ENCODE measurements around the gene PACSIN1. TPM values are rescaled to one million over a fixed set of nuclear protein-coding genes. Genes with fewer than 3 reads are reported as not detected.

Gene PACSIN1
- total RNA-seq, 1 experiment from 2014 or later = 5.0 TPM

DNA sequence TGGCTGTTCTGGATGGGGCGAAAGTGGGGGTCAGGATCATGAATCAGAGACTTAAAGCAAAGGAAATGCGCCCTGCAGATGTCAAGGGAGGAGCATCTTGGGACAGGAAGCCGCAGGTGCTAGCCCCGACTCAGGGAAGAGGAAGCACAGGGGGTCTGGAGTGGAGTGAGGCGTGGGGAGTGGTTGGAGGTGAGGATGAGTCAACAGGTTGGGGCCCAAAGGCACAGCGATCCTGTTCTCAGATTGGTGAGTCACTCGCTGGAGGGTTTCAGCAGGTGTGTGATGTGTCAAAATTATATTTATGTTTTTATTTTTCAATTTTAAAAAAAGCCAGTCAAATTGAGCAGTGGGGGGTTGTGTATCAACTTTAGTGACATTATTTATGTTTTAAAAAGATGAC is 19.0 kb downstream of the PACSIN1 start:
- Histone ChIP-seq H3K4me2 (ENCODE audit: low read length) (peak overlapping the region; percentile 59), H3K27ac (ENCODE audit: low read depth, low read length) (no peak overlapping the region)

DNA sequence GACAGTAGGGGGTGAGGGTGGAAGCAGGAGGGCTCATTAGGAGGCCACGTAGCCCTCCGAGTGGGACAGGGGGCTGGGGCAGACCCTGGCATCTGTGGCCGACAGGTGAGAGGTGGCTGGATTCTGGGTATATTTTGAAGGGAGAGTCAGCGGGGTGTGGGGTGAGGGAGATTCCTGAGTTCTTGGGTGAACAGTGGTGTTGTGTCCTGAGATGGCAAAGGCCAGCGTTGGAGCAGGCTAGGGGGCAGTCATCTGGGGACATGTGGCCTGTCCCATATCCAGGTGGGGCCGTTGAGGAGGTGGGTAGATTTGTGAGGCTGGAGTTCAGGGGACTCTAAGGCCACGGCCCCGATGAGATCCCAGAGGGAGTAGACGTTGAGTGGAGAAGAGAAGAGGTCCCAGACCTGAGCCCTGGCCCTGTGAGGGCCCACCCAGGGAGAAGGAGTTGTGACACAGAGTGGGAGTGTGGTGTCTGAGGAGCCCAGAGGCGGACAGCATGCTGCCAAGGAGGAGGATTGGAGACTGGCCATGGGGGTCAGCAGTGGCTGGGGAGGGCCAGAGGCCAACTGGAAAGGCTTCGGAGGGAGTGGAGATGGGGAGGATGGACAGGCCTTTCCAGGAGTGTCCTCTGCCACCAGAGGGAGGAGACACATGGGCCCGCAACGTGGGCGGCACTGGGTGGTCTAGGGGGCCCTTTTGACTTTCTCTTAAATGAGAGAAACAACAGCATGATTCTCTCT is 19.6 kb downstream of the PACSIN1 start:
- Histone ChIP-seq H2AFZ (ENCODE audit: low read depth, low read length, poor library complexity, severe bottlenecking) (peak overlapping the region; percentile 82), H3K36me3 (ENCODE audit: control insufficient read depth in 1 of 2, insufficient read depth in 2 of 2, low read length in 2 of 2) (no peaks in the 10 kb centered on the region), H3K9me2 (ENCODE audit: insufficient read depth) (no peaks in the 10 kb centered on the region), H3K4me2 (ENCODE audit: low read length) (peak overlapping the region; percentile 59), H3K9me3 (ENCODE audit: control insufficient read depth in 1 of 2, insufficient read depth in 1 of 2, low read depth in 1 of 2, low read length in 2 of 2) (no peaks in the 10 kb centered on the region), H4K20me1 (ENCODE audit: insufficient read depth) (no peaks in the 10 kb centered on the region), H3K4me1 (ENCODE audit: control insufficient read depth in 1 of 2, insufficient read depth in 2 of 2, low read length in 2 of 2) (peaks cover 6 to 16% of the 10 kb centered on the region in 2 experiments), H3K4me3 (replicated peaks in 1 of 2; ENCODE audit: low read depth in 1 of 2, low read length in 2 of 2) (no peak overlapping the region), H3K79me2 (ENCODE audit: insufficient read depth, low read length) (no peaks in the 10 kb centered on the region), H3K27ac (ENCODE audit: low read depth, low read length) (no peak overlapping the region), H3K9ac (ENCODE audit: low read length) (no peak overlapping the region), H3K27me3 (ENCODE audit: insufficient read depth, low read length) (no peaks in the 10 kb centered on the region)
- ATAC-seq = peak; percentile 35; the same call in 1 of the 2 replicates
- CTCF ChIA-PET = no interaction called here
- DNase-seq (ENCODE audit: low read depth, low spot score) = no peak
- intact Hi-C loops (cut with micrococcal nuclease) = no loop called here
- POLR2A ChIA-PET = no interaction called here
- RAD21 ChIA-PET (ENCODE audit: low non-redundant PET in 1 of 2, low total read pairs in 2 of 2, uncharacterized antibody in 2 of 2, unreplicated experiment in 2 of 2) = no interaction called here
- no TSS peak for BruUV-seq (replicated peaks)
- TF ChIP-seq EZH2phosphoT487 (IDR thresholded peaks at IDR 0.05; ENCODE audit: borderline replicate concordance) (no peak), ZNF274 (IDR thresholded peaks at IDR 0.05; ENCODE audit: low read depth, low read length) (no peak)
- TF ChIP-seq, protein P1, sequence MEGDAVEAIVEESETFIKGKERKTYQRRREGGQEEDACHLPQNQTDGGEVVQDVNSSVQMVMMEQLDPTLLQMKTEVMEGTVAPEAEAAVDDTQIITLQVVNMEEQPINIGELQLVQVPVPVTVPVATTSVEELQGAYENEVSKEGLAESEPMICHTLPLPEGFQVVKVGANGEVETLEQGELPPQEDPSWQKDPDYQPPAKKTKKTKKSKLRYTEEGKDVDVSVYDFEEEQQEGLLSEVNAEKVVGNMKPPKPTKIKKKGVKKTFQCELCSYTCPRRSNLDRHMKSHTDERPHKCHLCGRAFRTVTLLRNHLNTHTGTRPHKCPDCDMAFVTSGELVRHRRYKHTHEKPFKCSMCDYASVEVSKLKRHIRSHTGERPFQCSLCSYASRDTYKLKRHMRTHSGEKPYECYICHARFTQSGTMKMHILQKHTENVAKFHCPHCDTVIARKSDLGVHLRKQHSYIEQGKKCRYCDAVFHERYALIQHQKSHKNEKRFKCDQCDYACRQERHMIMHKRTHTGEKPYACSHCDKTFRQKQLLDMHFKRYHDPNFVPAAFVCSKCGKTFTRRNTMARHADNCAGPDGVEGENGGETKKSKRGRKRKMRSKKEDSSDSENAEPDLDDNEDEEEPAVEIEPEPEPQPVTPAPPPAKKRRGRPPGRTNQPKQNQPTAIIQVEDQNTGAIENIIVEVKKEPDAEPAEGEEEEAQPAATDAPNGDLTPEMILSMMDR (IDR thresholded peaks at IDR 0.05 in 2 of 3, conservative IDR thresholded peaks at IDR 0.05 in 1 of 3; ENCODE audit: borderline replicate concordance in 1 of 3, insufficient read depth in 1 of 3, low read depth in 2 of 3, low read length in 2 of 3) = 0 out of 6 replicates have a peak, but pooled peaks of 1 of the 3 experiments have one; percentile 5

More for the DNA sequence above, 19.0 kb downstream of the PACSIN1 start:
- H3K36me3 ChIP-seq (ENCODE audit: control insufficient read depth in 1 of 2, insufficient read depth in 2 of 2, low read length in 2 of 2) = no peaks in the 10 kb centered on the region
- H2AFZ ChIP-seq (ENCODE audit: low read depth, low read length, poor library complexity, severe bottlenecking) = peak overlapping the region; percentile 82
- H3K9me3 ChIP-seq (ENCODE audit: control insufficient read depth in 1 of 2, insufficient read depth in 1 of 2, low read depth in 1 of 2, low read length in 2 of 2) = no peaks in the 10 kb centered on the region
- ATAC-seq (peak; percentile 83), DNase-seq (ENCODE audit: low read depth, low spot score) (peak; percentile 28)
- ChIA-PET CTCF (no interaction called here), RAD21 (ENCODE audit: low non-redundant PET in 1 of 2, low total read pairs in 2 of 2, uncharacterized antibody in 2 of 2, unreplicated experiment in 2 of 2) (no interaction called here), POLR2A (no interaction called here)
- no peaks in the 10 kb centered on the region for H3K27me3 ChIP-seq (ENCODE audit: insufficient read depth, low read length)
- no peaks in the 10 kb centered on the region for H3K9me2 ChIP-seq (ENCODE audit: insufficient read depth)
- no TSS peak for BruUV-seq (replicated peaks)
- no peak overlapping the region for H3K9ac ChIP-seq (ENCODE audit: low read length)
- TF ChIP-seq, protein P2, sequence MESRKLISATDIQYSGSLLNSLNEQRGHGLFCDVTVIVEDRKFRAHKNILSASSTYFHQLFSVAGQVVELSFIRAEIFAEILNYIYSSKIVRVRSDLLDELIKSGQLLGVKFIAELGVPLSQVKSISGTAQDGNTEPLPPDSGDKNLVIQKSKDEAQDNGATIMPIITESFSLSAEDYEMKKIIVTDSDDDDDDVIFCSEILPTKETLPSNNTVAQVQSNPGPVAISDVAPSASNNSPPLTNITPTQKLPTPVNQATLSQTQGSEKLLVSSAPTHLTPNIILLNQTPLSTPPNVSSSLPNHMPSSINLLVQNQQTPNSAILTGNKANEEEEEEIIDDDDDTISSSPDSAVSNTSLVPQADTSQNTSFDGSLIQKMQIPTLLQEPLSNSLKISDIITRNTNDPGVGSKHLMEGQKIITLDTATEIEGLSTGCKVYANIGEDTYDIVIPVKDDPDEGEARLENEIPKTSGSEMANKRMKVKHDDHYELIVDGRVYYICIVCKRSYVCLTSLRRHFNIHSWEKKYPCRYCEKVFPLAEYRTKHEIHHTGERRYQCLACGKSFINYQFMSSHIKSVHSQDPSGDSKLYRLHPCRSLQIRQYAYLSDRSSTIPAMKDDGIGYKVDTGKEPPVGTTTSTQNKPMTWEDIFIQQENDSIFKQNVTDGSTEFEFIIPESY (IDR thresholded peaks at IDR 0.05; ENCODE audit: extremely low read depth, insufficient replicate concordance, low read length) = no peak
- peak; percentile 69 for TF ChIP-seq JUND (IDR thresholded peaks at IDR 0.05)
- peak; percentile 72 for TF ChIP-seq FOSL1 (IDR thresholded peaks at IDR 0.05; ENCODE audit: low read depth)
- TF ChIP-seq YY1 (IDR thresholded peaks at IDR 0.05; ENCODE audit: extremely low read depth, insufficient replicate concordance, low read depth, low read length) = no peak
- TF ChIP-seq SP1 (IDR thresholded peaks at IDR 0.05; ENCODE audit: low read depth) = peak; percentile 33; the same call in 1 of the 2 replicates
- no peaks in the 10 kb centered on the region for H3K79me2 ChIP-seq (ENCODE audit: insufficient read depth, low read length)
- no peak overlapping the region for H3K4me3 ChIP-seq (replicated peaks in 1 of 2; ENCODE audit: low read depth in 1 of 2, low read length in 2 of 2)
- H3K4me1 ChIP-seq (ENCODE audit: control insufficient read depth in 1 of 2, insufficient read depth in 2 of 2, low read length in 2 of 2) = peaks cover 6 to 16% of the 10 kb centered on the region in 2 experiments
- H4K20me1 ChIP-seq (ENCODE audit: insufficient read depth) = no peaks in the 10 kb centered on the region
- intact Hi-C loops (cut with micrococcal nuclease) = no loop called here
